Measurements from ENCODE around the gene PTDSS2. TPM values are rescaled to one million over a fixed set of nuclear protein-coding genes. Genes with fewer than 3 reads are reported as not detected.

The PTDSS2 gene
- total and polyA plus RNA-seq, 2 donors (not counting 1 experiment from before 2014, with no cell fraction given): 22.1 to 29.0 TPM

GRCh38 chr11:492427-493226 lies 42.5 kb downstream of the PTDSS2 start:
- H3K79me2 ChIP-seq (ENCODE audit: control insufficient read depth, insufficient read depth, low read length): no peaks in the 10 kb centered on the region
- no peaks in the 10 kb centered on the region for H3K4me1 ChIP-seq (ENCODE audit: control insufficient read depth in 2 of 2, insufficient read depth in 2 of 2, low read length in 2 of 2)
- 86% methylated on average over 25 of the region's 32 CpGs for WGBS (ENCODE audit: insufficient coverage)
- ATAC-seq (ENCODE audit: low read depth): no peak
- no peak overlapping the region for H3K9ac ChIP-seq (ENCODE audit: low read length)
- intact Hi-C loops (cut with micrococcal nuclease): no loop called here
- H3K36me3 ChIP-seq (replicated peaks in 1 of 2; ENCODE audit: control extremely low read depth in 1 of 2, control insufficient read depth in 1 of 2, extremely low read depth in 1 of 2, insufficient read depth in 2 of 2, low read length in 1 of 2): peaks cover 0 to 24% of the 10 kb centered on the region in 2 experiments
- Mint-ChIP-seq H3K27me3 (no peaks in the 10 kb centered on the region), H3K9me3 (ENCODE audit: insufficient read depth) (no peaks in the 10 kb centered on the region), H3K4me1 (no peaks in the 10 kb centered on the region), H3K4me3 (no peak overlapping the region), H3K27ac (no peak overlapping the region)
- DNase-seq: peak; percentile 19
- ChIA-PET CTCF (interaction anchor here (1.3 kb wide), 1 partner anchor 44 kb away, joined by 3 read pairs; no protein-coding TSS in a partner anchor), POLR2A (interaction anchor here (0.6 kb wide), 1 partner anchor 11 kb away, joined by 5 read pairs; no protein-coding TSS in a partner anchor)
- H3K9me3 ChIP-seq (ENCODE audit: control extremely low read depth in 1 of 3, control insufficient read depth in 2 of 3, insufficient read depth in 1 of 3, low read length in 2 of 3): peaks cover 0 to 4% (median 0%) of the 10 kb centered on the region in 3 donors
- no peaks in the 10 kb centered on the region for H3K27me3 ChIP-seq (replicated peaks in 1 of 4; ENCODE audit: control extremely low read depth in 1 of 4, control insufficient read depth in 3 of 4, insufficient read depth in 4 of 4, low read length in 3 of 4)
- no peak overlapping the region for H3K27ac ChIP-seq (ENCODE audit: low read length in 2 of 2)
- no peak overlapping the region for H2AFZ ChIP-seq (ENCODE audit: insufficient read depth, low read depth, low read length, poor library complexity, severe bottlenecking)
- H4K20me1 ChIP-seq (ENCODE audit: control insufficient read depth, insufficient read depth, low read length, poor library complexity, severe bottlenecking): no peaks in the 10 kb centered on the region
- no peak overlapping the region for H3K4me2 ChIP-seq (replicated peaks; ENCODE audit: low read depth, low read length, poor library complexity, severe bottlenecking)
- H3K4me3 ChIP-seq (ENCODE audit: control extremely low read depth in 1 of 5, extremely low read depth in 1 of 5, insufficient read depth in 1 of 5, low read depth in 2 of 5, low read length in 4 of 5): no peak overlapping the region
- no peak for TF ChIP-seq EZH2 (IDR thresholded peaks at IDR 0.05; ENCODE audit: borderline replicate concordance, insufficient read depth, low read depth, low read length, poor library complexity, severe bottlenecking)
- TF ChIP-seq, protein P1, sequence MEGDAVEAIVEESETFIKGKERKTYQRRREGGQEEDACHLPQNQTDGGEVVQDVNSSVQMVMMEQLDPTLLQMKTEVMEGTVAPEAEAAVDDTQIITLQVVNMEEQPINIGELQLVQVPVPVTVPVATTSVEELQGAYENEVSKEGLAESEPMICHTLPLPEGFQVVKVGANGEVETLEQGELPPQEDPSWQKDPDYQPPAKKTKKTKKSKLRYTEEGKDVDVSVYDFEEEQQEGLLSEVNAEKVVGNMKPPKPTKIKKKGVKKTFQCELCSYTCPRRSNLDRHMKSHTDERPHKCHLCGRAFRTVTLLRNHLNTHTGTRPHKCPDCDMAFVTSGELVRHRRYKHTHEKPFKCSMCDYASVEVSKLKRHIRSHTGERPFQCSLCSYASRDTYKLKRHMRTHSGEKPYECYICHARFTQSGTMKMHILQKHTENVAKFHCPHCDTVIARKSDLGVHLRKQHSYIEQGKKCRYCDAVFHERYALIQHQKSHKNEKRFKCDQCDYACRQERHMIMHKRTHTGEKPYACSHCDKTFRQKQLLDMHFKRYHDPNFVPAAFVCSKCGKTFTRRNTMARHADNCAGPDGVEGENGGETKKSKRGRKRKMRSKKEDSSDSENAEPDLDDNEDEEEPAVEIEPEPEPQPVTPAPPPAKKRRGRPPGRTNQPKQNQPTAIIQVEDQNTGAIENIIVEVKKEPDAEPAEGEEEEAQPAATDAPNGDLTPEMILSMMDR (IDR thresholded peaks at IDR 0.05): no peak

Data from B cell (primary cell).